GM19023 (cell line): ENCODE data around the gene RYR1.
"Not testable (repeated sequence)": the region's sequence is repeated elsewhere in the genome, so short reads cannot be mapped to it uniquely, and the experiment has no call there.

Experiments
- ATAC-seq: cut with Tn5 transposase; IDR thresholded peaks from one replicate; pipeline ENCODE4 v1.9.1; 2021; ENCODE audit warnings: mild to moderate bottlenecking, moderate library complexity; ENCODE audit not compliant: unreplicated experiment

RYR1 gene

GRCh38 chr19:38425810-38426466 is 7.6 kb upstream of the RYR1 start, which contains the start of gene RASGRP4:
Gene RASGRP4, minus strand, starts transcription at chr19:38426219. Its CDS starts 128 bp downstream, at chr19:38426091.
- no peak for ATAC-seq

- not testable (repeated sequence) for ATAC-seq
These were observed 6.3 kb upstream of the RYR1 start for GRCh38 chr19:38427035-38427677.

GRCh38 chr19:38429055-38429810 is 4.3 kb upstream of the RYR1 start:
- no peak for ATAC-seq

- no peak for ATAC-seq
These were observed 3.7 kb upstream of the RYR1 start for GRCh38 chr19:38429811-38430156.

GRCh38 chr19:38430931-38431330 is 2.6 kb upstream of the RYR1 start:
- ATAC-seq = no peak

- no peak for ATAC-seq
These were observed 1.1 kb downstream of the RYR1 start for GRCh38 chr19:38434549-38435051.

GRCh38 chr19:38437295-38437694 is 3.8 kb downstream of the RYR1 start:
- ATAC-seq = no peak

- ATAC-seq = no peak
These were observed 4.4 kb downstream of the RYR1 start for GRCh38 chr19:38437917-38438316.

- ATAC-seq = no peak
These were observed 7.1 kb downstream of the RYR1 start for GRCh38 chr19:38440592-38440991.

GRCh38 chr19:38441657-38442348 is 8.3 kb downstream of the RYR1 start:
- ATAC-seq = no peak

GRCh38 chr19:38442736-38443135 is 9.2 kb downstream of the RYR1 start:
- no peak for ATAC-seq

GRCh38 chr19:38443458-38443999 is 10.0 kb downstream of the RYR1 start:
- no peak for ATAC-seq

- no peak for ATAC-seq
These were observed 10.5 kb downstream of the RYR1 start for GRCh38 chr19:38444026-38444425.

GRCh38 chr19:38445362-38445761 is 11.9 kb downstream of the RYR1 start:
- ATAC-seq = no peak

- ATAC-seq = no peak
These were observed 14.7 kb downstream of the RYR1 start for GRCh38 chr19:38448225-38448624.

GRCh38 chr19:38449518-38449917 is 16.0 kb downstream of the RYR1 start:
- no peak for ATAC-seq

GRCh38 chr19:38451036-38451435 is 17.5 kb downstream of the RYR1 start:
- ATAC-seq = no peak

- no peak for ATAC-seq
These were observed 18.1 kb downstream of the RYR1 start for GRCh38 chr19:38451629-38452028.

- no peak for ATAC-seq
These were observed 19.2 kb downstream of the RYR1 start for GRCh38 chr19:38452430-38453366.

- ATAC-seq = no peak
These were observed 20.1 kb downstream of the RYR1 start for GRCh38 chr19:38453596-38453995.
